Ishikawa (cell line): ENCODE results near the gene B4GALT2.

Experiments
- CREB1 ChIP-seq: IDR thresholded peaks from 2 replicates; pipeline ENCODE4 v1.6.1; 2012; ENCODE audit warnings: low read depth
- EP300 ChIP-seq: IDR thresholded peaks from 2 replicates; pipeline ENCODE4 v1.6.1; 2012; ENCODE audit warnings: borderline replicate concordance
- REST ChIP-seq: IDR thresholded peaks from 2 replicates; pipeline ENCODE4 v1.6.1; 2012; ENCODE audit warnings: low read depth, mild to moderate bottlenecking
- TEAD4 ChIP-seq: IDR thresholded peaks from 2 replicates; pipeline ENCODE4 v1.6.1; 2012

DNA sequence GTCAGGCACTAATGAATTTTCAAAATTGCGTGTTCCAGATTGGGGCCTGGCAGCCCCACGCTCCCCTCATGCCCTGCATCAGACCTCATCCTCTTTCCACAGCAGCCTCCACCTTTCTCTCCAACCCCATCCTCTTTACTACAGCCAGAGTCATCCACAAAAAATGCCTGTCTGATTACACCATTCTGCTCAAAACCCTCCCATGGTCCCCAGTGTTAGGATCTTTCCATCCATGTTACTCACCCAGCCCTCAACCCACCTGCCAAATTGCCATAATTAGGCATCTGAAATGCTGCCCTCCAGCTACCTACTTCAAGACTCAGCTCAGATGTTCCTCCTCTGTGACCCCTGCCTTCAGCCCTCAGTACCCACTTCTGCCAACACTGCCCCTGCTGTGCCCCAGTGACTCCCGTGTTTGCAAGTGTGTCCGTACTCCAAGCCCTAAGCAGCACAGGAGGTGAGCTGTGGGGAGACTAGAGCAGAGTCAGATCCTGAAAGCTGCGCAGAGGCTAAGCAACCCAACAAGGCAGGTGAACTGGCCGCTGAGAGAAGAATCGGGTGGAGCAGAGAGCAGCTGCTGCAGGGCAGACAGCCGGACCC is 46.1 kb upstream of the B4GALT2 start:
- TF ChIP-seq TEAD4 = no peak
- TF ChIP-seq EP300 = no peak
- no peak for TF ChIP-seq CREB1
- TF ChIP-seq REST = no peak
